IPS DF 6.9 (cell line): ENCODE results near the gene IGLL5.
"Not testable (repeated sequence)": the region's sequence is repeated elsewhere in the genome, so short reads cannot be mapped to it uniquely, and the experiment has no call there.

Experiments
- DNase-seq: peaks from one replicate; pipeline ENCODE4 v3.0.0-alpha.2; 2013; ENCODE audit warnings: low read depth, low spot score
- H3K27ac ChIP-seq: one replicate; pipeline ENCODE4 v1.5.1; 2013; ENCODE audit warnings: low read length, control low read depth
- H3K27me3 ChIP-seq: 2 replicates; pipeline ENCODE4 v1.6.1; 2013; ENCODE audit warnings: mild to moderate bottlenecking, low read length; ENCODE audit not compliant: control insufficient read depth, insufficient read depth
- H3K36me3 ChIP-seq: 2 replicates; pipeline ENCODE4 v1.6.1; 2013; ENCODE audit warnings: low read length; ENCODE audit not compliant: control insufficient read depth, insufficient read depth
- H3K4me1 ChIP-seq: 2 replicates; pipeline ENCODE4 v1.6.1; 2013; ENCODE audit warnings: low read length; ENCODE audit not compliant: control insufficient read depth, insufficient read depth
- H3K4me3 ChIP-seq: 2 replicates; pipeline ENCODE4 v1.5.1; 2013; ENCODE audit warnings: mild to moderate bottlenecking, low read length
- H3K9me3 ChIP-seq: 2 replicates; pipeline ENCODE4 v1.6.1; 2013; ENCODE audit warnings: low read length, inconsistent platforms; ENCODE audit not compliant: control insufficient read depth, insufficient read depth
- WGBS: extraction: QIAGEN DNeasy Blood & Tissue Kit; methylation state at CpG from one replicate; pipeline ENCODE4 v1.1.7; 2013; ENCODE audit warnings: mixed read lengths, missing lambda C conversion rate; ENCODE audit not compliant: insufficient read length, insufficient coverage; 5-methylcytosine and 5-hydroxymethylcytosine counted together

The IGLL5 gene

DNA sequence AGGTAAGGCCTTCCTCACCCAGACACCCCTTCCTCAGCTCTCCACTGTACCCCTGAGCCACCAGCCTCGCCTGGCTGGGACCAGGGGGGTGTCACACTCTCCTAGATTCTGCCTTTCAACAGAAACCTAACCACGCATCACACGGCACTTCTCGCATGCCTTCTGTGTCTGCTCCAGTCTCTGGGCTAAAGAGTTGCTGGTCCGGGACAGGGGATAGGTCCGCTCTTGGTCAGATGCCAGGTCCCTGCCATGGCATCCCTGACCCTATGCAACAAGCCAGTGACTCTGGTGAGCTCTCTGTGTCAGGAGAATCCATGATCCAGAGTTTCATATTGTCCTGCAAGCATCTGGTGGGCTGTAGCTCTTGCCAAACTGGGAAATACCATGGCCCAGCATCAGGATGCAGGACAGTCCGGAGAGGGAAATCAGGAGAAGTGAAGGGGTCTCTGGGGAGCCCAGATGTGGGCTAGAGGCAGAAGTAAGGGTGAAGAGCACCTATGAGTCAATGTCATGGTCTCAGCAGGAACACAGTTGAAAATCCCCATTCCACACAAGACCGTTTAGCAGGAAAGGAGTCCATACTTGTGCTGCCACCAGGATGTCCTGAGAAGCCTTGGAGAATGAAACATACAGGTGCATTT, 14.1 kb downstream of the IGLL5 start:
- H3K4me3 ChIP-seq, result no peak overlapping the region
- no peak overlapping the region for H3K27ac ChIP-seq
- H3K9me3 ChIP-seq, result peaks cover 1% of the 10 kb centered on the region; the same call in 1 of the 2 replicates
- peaks cover 5% of the 10 kb centered on the region; the same call in 1 of the 2 replicates for H3K27me3 ChIP-seq
- no peaks in the 10 kb centered on the region for H3K4me1 ChIP-seq
- H3K36me3 ChIP-seq, result no peaks in the 10 kb centered on the region
- no peak for DNase-seq
- no CpG with 5 or more reads among the region's 8 CpGs for WGBS

DNA sequence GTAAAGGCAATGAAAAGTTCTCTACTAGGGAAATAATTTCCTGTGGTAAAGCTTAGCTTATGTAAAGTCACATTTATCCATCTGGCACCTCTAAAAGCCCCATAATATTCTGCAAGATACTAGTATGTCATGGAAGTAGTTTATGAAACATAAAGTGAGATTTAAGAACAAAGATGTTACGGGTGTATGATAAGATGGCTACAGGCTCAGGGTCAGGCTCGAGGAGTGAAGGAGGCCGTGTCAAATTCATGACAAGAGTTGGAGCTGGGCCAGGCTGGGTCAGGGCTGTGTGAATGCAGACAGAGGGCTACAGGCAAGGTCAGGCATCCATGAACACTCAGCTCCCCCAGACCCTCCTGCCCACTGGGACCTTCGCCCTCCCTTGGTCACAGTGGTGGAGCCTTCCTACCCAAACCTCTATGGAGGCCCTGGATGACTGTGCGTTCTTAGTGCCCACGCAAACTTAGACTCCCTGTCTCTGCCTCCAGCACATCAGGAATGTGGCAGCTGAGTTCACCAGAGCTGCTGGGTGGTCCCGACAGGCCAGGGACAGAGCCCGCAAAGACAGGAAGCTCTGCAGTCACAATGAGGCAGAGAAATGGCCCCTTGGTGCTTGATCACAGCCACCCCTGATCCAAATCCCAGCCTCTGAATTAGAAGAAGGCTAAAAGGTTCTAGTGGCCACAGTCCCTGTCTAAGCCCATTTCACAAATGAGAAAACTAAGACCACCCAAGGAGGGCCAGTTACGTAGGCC, 14.8 kb downstream of the IGLL5 start:
- Histone ChIP-seq H3K9me3 (peaks cover 1% of the 10 kb centered on the region; the same call in 1 of the 2 replicates), H3K4me1 (no peaks in the 10 kb centered on the region), H3K36me3 (no peaks in the 10 kb centered on the region), H3K27me3 (peaks cover 5% of the 10 kb centered on the region; the same call in 1 of the 2 replicates), H3K4me3 (no peak overlapping the region), H3K27ac (no peak overlapping the region)
- no peak for DNase-seq
- no CpG with 5 or more reads among the region's 9 CpGs for WGBS

DNA sequence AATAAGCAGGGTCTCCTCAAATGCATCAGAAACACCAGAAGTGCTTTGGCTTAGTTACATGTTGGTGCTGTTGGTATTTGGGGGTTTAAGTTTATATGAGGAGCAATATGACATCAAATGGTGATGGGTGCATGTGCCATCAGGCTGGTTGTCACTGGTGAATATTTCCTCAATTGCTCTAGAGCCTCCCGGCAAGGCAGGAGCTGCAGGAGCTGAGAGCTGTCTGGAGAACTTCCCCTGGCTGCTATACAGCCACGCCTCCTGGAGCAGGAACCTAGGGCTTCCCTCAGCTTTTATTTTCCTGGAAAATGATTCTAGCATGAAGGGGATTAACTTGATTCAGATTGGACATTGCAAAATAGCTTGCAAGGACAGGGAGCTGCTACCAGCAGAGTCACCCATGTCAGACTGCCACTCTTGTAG, 15.8 kb downstream of the IGLL5 start:
- peaks cover 1% of the 10 kb centered on the region; the same call in 1 of the 2 replicates for H3K9me3 ChIP-seq
- no peak overlapping the region for H3K27ac ChIP-seq
- no peak overlapping the region for H3K4me3 ChIP-seq
- H3K4me1 ChIP-seq, result no peaks in the 10 kb centered on the region
- H3K36me3 ChIP-seq, result no peaks in the 10 kb centered on the region
- peaks cover 5% of the 10 kb centered on the region; the same call in 1 of the 2 replicates for H3K27me3 ChIP-seq
- no CpG with 5 or more reads among the region's 2 CpGs for WGBS
- no peak for DNase-seq

DNA sequence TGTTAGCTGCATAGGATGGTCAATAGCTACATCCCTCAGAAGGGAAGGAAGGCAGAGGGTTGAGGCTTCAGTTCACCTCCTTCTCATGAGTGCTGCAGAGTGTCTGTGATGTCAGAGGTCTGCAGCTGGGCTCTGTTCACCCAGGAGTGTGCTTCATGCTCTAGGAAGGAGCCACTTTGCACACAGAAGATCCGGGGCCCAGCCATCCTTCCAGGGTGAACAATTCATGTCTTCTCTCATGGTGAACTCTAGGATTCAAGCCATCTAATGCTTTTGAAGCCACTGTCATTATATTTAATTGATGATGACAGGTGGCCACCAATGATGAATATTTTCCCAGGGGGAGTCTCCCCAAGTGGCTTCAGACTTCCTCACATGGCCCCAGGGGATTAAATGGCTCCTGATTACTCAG, 16.2 kb downstream of the IGLL5 start:
- DNase-seq, H3K27me3 ChIP-seq, H3K9me3 ChIP-seq, H3K27ac ChIP-seq, H3K36me3 ChIP-seq, H3K4me1 ChIP-seq, H3K4me3 ChIP-seq: not testable (repeated sequence)
- WGBS, result no CpG with 5 or more reads among the region's 1 CpG

DNA sequence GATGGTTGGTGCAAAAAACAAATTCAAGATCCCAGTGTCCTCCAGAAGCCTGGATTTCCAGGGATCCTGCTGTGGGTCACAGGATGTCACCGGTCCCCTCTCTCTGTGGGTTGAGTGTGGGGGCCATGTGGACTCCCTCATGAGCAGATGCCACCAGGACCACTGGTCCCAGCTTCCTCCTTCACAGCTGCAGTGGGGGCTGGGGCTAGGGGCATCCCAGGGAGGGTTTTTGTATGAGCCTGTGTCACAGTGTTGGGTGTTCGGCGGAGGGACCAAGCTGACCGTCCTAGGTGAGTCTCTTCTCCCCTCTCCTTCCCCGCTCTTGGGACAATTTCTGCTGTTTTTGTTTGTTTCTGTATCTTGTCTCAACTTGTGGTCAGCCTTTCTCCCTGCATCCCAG, 17.1 kb downstream of the IGLL5 start:
- not testable (repeated sequence) for H3K27ac ChIP-seq, H3K4me3 ChIP-seq, H3K4me1 ChIP-seq, DNase-seq, H3K27me3 ChIP-seq, H3K36me3 ChIP-seq, H3K9me3 ChIP-seq
- WGBS, result no CpG with 5 or more reads among the region's 5 CpGs

DNA sequence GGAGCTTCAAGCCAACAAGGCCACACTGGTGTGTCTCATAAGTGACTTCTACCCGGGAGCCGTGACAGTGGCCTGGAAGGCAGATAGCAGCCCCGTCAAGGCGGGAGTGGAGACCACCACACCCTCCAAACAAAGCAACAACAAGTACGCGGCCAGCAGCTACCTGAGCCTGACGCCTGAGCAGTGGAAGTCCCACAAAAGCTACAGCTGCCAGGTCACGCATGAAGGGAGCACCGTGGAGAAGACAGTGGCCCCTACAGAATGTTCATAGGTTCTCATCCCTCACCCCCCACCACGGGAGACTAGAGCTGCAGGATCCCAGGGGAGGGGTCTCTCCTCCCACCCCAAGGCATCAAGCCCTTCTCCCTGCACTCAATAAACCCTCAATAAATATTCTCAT, 18.8 kb downstream of the IGLL5 start:
- no CpG with 5 or more reads among the region's 10 CpGs for WGBS
- H3K9me3 ChIP-seq, H3K36me3 ChIP-seq, H3K27me3 ChIP-seq, DNase-seq, H3K4me1 ChIP-seq, H3K27ac ChIP-seq, H3K4me3 ChIP-seq: not testable (repeated sequence)

DNA sequence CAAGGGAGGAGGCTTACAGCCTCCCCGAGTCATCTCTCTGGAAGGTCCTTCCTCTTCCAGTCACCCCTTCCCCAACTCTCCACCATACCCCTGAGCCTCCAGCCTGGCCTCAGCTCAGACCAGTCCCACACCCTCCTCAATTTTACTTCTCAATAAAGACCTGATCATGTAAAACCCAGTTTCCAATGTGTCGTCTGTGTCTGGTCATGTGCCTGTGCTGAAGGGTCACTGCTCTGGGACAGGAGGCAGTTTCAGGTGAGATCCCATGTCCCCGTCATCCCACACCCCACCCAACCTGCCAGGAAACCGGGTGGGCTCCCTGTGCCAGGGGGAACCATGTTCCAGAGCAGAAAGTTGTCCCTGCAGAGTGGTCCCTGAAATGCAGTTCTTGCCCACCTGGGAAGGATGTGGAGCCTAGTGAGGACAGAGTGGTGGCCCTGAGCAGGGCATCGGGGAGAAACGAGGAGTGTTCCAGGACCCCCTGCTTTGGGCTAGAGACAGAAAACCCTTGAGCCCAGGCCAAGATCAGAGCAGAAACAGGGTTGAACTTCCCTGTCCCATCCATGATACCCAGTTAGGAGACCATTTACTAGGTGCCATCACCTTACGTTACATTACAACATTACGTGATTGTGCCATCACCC, 19.4 kb downstream of the IGLL5 start:
- DNase-seq, result no peak
- H3K9me3 ChIP-seq, result no peaks in the 10 kb centered on the region
- no CpG with 5 or more reads among the region's 8 CpGs for WGBS
- H3K27me3 ChIP-seq, result peaks cover 5% of the 10 kb centered on the region; the same call in 1 of the 2 replicates
- H3K4me1 ChIP-seq, result no peaks in the 10 kb centered on the region
- no peak overlapping the region for H3K27ac ChIP-seq
- no peaks in the 10 kb centered on the region for H3K36me3 ChIP-seq
- no peak overlapping the region for H3K4me3 ChIP-seq

DNA sequence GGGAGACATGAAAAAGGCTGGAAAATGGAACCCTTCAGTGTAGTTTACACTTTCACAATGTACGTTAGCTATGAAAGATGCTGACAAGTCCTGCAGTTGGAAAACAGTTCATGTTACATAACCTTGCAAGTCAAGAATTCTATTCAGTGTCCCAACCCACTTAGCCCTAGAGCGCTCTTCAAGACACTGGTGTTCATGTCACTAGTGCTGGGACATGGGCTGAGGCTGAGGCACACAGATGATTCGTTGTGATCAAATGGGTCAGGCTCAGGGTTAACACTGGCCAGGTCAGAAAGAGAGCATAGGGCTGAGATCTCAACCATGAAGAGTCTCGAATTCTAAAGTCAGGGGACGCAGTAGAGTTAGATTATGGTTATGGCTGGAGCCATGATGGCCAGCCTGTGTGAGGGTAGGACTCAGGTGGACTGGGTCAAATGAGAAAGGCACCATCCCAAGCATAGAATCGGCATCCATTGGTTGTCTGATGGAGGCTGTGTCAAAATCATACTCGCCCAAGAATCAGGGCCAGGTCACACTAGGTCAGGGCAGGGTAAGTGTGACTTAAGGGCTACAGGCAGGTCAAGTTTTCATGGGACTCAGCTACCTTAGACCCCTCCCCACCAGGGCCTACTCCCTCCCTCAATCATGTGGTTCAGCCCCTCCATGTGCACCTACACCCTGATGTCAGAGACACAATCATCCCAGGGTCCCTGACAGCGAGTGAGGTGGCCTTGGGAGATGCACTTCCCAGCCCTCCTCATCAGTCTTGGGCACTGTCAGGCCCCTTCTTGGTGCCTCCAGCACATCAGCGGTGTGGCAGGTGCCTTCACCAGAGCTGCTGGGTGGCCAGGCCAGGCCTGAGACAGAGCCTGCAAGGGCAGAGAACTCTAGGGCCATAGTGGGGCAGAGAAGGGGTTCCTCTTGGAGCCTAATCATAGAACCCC, 20.2 kb downstream of the IGLL5 start:
- no peak overlapping the region for H3K4me3 ChIP-seq
- DNase-seq, result no peak
- no peaks in the 10 kb centered on the region for H3K36me3 ChIP-seq
- H3K27me3 ChIP-seq, result peaks cover 3% of the 10 kb centered on the region; the same call in 1 of the 2 replicates
- no peaks in the 10 kb centered on the region for H3K9me3 ChIP-seq
- H3K4me1 ChIP-seq, result no peaks in the 10 kb centered on the region
- no peak overlapping the region for H3K27ac ChIP-seq
- WGBS, result no CpG with 5 or more reads among the region's 9 CpGs

DNA sequence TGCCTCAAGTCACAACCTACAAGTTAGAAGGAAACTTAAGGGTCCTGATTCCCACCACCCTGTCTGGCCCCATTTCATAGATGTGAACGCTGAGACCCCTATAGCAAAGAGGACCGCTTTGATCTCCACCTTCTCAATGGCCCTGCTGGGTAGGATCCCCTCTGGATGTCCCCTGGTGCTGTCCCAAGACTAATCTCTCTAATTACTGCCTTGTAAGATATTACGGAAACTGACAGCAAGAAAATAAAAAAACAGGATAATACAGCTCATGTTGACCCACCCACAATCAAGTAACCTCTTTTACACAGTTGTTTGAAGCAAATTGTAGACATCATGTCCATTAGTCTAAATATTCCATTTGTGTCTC, 20.9 kb downstream of the IGLL5 start:
- DNase-seq, result no peak
- Histone ChIP-seq H3K27me3 (peaks cover 1% of the 10 kb centered on the region; the same call in 1 of the 2 replicates), H3K9me3 (no peaks in the 10 kb centered on the region), H3K4me3 (no peak overlapping the region), H3K4me1 (no peaks in the 10 kb centered on the region), H3K36me3 (no peaks in the 10 kb centered on the region), H3K27ac (no peak overlapping the region)
- WGBS, result no CpG with 5 or more reads among the region's 3 CpGs
